DMS 273 (cell line): ENCODE data around the gene CDC42SE2.
"Not testable (repeated sequence)": the region's sequence is repeated elsewhere in the genome, so short reads cannot be mapped to it uniquely, and the experiment has no call there.

ENCODE experiments used
- DNase-seq: peaks from one replicate; lab custom pipeline; 2025; ENCODE audit not compliant: unreplicated experiment; lab: John Stamatoyannopoulos, UW

The CDC42SE2 gene

GRCh38 chr5:131277875-131278740 lies 14.3 kb downstream of the CDC42SE2 start:
- peak; percentile 38 for DNase-seq

- not testable (repeated sequence) for DNase-seq
Observed at GRCh38 chr5:131278741-131279124, 14.9 kb downstream of the CDC42SE2 start.

GRCh38 chr5:131279204-131279603 lies 15.4 kb downstream of the CDC42SE2 start:
- DNase-seq, result no peak

- DNase-seq, result no peak
Observed at GRCh38 chr5:131280417-131280816, 16.6 kb downstream of the CDC42SE2 start.

- no peak for DNase-seq
Observed at GRCh38 chr5:131281133-131281867, 17.4 kb downstream of the CDC42SE2 start.

GRCh38 chr5:131281868-131282234 lies 18.0 kb downstream of the CDC42SE2 start:
- DNase-seq, result no peak

- DNase-seq, result no peak
Observed at GRCh38 chr5:131282235-131282634, 18.4 kb downstream of the CDC42SE2 start.

- no peak for DNase-seq
Observed at GRCh38 chr5:131285703-131286399, 22.0 kb downstream of the CDC42SE2 start.

- no peak for DNase-seq
Observed at GRCh38 chr5:131286400-131286715, 22.5 kb downstream of the CDC42SE2 start.

- DNase-seq, result no peak
Observed at GRCh38 chr5:131288328-131288727, 24.5 kb downstream of the CDC42SE2 start.

GRCh38 chr5:131289738-131290137 lies 25.9 kb downstream of the CDC42SE2 start:
- no peak for DNase-seq

- DNase-seq, result no peak
Observed at GRCh38 chr5:131296213-131296672, 32.4 kb downstream of the CDC42SE2 start.

- DNase-seq, result no peak
Observed at GRCh38 chr5:131297886-131298285, 34.0 kb downstream of the CDC42SE2 start.

GRCh38 chr5:131299465-131299864 lies 35.6 kb downstream of the CDC42SE2 start:
- DNase-seq, result no peak

- no peak for DNase-seq
Observed at GRCh38 chr5:131302506-131302905, 38.7 kb downstream of the CDC42SE2 start.

- DNase-seq, result no peak
Observed at GRCh38 chr5:131303537-131303936, 39.7 kb downstream of the CDC42SE2 start.

GRCh38 chr5:131304414-131304813 lies 40.6 kb downstream of the CDC42SE2 start:
- DNase-seq, result no peak

GRCh38 chr5:131305138-131305689 lies 41.4 kb downstream of the CDC42SE2 start:
- no peak for DNase-seq

- DNase-seq, result no peak
Observed at GRCh38 chr5:131305906-131306305, 42.1 kb downstream of the CDC42SE2 start.

- DNase-seq, result peak; percentile 34
Observed at GRCh38 chr5:131312235-131312772, 48.5 kb downstream of the CDC42SE2 start.

- DNase-seq, result no peak
Observed at GRCh38 chr5:131316026-131316425, 52.2 kb downstream of the CDC42SE2 start.
